K562 (cell line): ENCODE results near the gene ENKUR. TPM values are rescaled to one million over a fixed set of nuclear protein-coding genes. Genes with fewer than 3 reads are reported as not detected.

Experiments used
- ATF7 ChIP-seq: fragments of 450-650 bp; IDR thresholded peaks from 2 replicates; pipeline ENCODE4 v1.7.1; 2014; ENCODE audit warnings: mild to moderate bottlenecking, moderate library complexity
- CREM ChIP-seq: IDR thresholded peaks from 2 replicates; pipeline ENCODE4 v1.6.1; 2014; ENCODE audit warnings: antibody characterized with exemption, low read depth
- HSF4 ChIP-seq: fragments of 250-450 bp; sonication (Bioruptor Pico); IDR thresholded peaks from 2 replicates; pipeline ENCODE4 v2.1.2; 2022; ENCODE audit warnings: mild to moderate bottlenecking, moderate library complexity, borderline replicate concordance
- MYC ChIP-seq, 2 experiments: fragments of 250-450 bp in 1 of 2; sonication (Bioruptor Pico) in 1 of 2; IDR thresholded peaks; 2 replicates each; pipeline versions ENCODE4 v1.5.1 to v1.6.1; 2012 to 2021; ENCODE audit warnings: low read depth in 2 of 2, borderline replicate concordance in 1 of 2, improper control_type of control experiment in 1 of 2, low read length in 1 of 2, mild to moderate bottlenecking in 1 of 2, moderate library complexity in 1 of 2
- RB1 ChIP-seq: fragments of 450-650 bp; IDR thresholded peaks from 2 replicates; pipeline ENCODE4 v1.6.1; 2017; ENCODE audit warnings: low read depth, mild to moderate bottlenecking
- SP2 ChIP-seq: IDR thresholded peaks from 2 replicates; pipeline ENCODE4 v1.6.1; 2011; ENCODE audit warnings: mild to moderate bottlenecking, low read depth, low read length, moderate library complexity; ENCODE audit not compliant: poor library complexity, severe bottlenecking; ENCODE audit errors: extremely low read depth
- ZFX ChIP-seq: sonication (generic); formaldehyde crosslinking; IDR thresholded peaks from 2 replicates; pipeline ENCODE4 v1.8.0; 2022; ENCODE audit warnings: mild to moderate bottlenecking, missing genetic modification reagents, moderate library complexity
- ZNF134 ChIP-seq: fragments of 250-450 bp; sonication (Bioruptor Pico); conservative IDR thresholded peaks from 2 replicates; pipeline ENCODE4 v1.4.0; 2020
- ZNF583 ChIP-seq: fragments of 250-450 bp; sonication (Bioruptor Pico); IDR thresholded peaks from 2 replicates; pipeline ENCODE4 v1.4.0; 2020
- ZNF76 ChIP-seq: fragments of 250-450 bp; sonication (Bioruptor Pico); IDR thresholded peaks from 2 replicates; pipeline ENCODE4 v1.4.0; 2020; ENCODE audit warnings: mild to moderate bottlenecking, moderate library complexity, borderline replicate concordance
- polyA plus RNA-seq, 8 experiments: library from polyadenylated mRNA; depleted of rRNA in 4 of 8; stranded (reverse) in 5 of 8; unstranded in 3 of 8; fragments of >200 nt; fragmentation: Nextera tagmentation in 2 of 8; fragmentation: Illumina TruSeq in 1 of 8; extraction: Ambion mirVana in 2 of 8; extraction: Trizol in 1 of 8; gene quantifications; 2 replicates each; pipeline versions ENCODE4 v1.2.1 to v1.2.3, GENCODE V29; 2011 to 2014; ENCODE audit warnings: inconsistent platforms in 1 of 8, missing spikeins in 1 of 8
- total RNA-seq, 7 experiments: library from RNA; depleted of rRNA in 6 of 7; stranded (reverse); fragments of >200 nt in 6 of 7; fragmentation: Illumina TruSeq in 2 of 7; extraction: Trizol in 2 of 7; gene quantifications; 2 replicates each; pipeline versions ENCODE4 v1.2.1 to v1.2.3, GENCODE V29; 2011 to 2021; ENCODE audit warnings: low replicate concordance in 1 of 7
- TF ChIP-seq, protein P1 (sequence below): fragments of 450-650 bp; IDR thresholded peaks from 2 replicates; pipeline ENCODE4 v1.6.1; 2016; ENCODE audit warnings: mild to moderate bottlenecking, moderate library complexity
- TF ChIP-seq, protein P2 (sequence below), 2 experiments: fragments of 450-650 bp; IDR thresholded peaks; 2 replicates each; pipeline ENCODE4 v1.6.1; 2016
- TF ChIP-seq, protein P3 (sequence below): sonication (generic); formaldehyde crosslinking; IDR thresholded peaks from 2 replicates; pipeline ENCODE4 v1.8.1; 2022; ENCODE audit warnings: missing genetic modification reagents

ENKUR gene
- total and polyA plus RNA-seq, 9 of the 15 experiments (the other 6 are each of a cell fraction or from before 2014, with no cell fraction given) = 0.06 to 0.46 (median 0.20) TPM

DNA sequence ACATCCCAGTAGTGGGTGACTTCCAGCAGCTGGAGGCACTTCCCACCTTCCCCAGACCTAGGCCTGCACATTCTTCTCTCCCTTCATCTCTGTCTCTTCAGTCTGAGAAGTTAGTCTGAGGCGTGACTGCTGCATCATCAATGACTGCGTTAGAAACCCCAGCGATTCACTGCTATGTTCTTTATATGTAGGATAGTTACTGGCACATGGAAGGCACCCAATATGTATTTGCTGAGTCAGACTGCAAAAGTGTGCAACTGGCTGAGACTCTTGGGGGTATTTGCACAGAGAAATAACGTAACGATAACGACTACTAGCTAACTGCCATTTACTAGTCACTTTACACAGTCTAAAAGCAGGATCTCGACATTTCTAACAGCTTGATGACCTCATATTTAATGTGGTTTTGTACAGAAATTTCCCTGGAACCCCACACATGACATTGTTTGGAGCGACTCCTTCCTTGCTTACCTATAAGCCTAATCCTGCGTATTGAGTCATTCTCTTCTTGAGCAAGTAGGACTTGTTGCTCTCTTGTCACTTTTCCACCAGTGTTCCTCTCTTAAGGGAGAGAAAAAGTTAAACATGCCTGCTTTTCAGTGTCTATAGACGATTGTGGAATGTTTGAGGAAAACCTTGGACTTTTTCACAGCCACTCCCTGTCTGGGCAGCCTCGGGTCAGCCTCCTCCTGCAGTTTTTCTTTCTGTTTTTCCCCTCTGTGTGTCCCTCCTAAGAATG, 45.9 kb upstream of the ENKUR start (continued):
- TF ChIP-seq, protein P1, sequence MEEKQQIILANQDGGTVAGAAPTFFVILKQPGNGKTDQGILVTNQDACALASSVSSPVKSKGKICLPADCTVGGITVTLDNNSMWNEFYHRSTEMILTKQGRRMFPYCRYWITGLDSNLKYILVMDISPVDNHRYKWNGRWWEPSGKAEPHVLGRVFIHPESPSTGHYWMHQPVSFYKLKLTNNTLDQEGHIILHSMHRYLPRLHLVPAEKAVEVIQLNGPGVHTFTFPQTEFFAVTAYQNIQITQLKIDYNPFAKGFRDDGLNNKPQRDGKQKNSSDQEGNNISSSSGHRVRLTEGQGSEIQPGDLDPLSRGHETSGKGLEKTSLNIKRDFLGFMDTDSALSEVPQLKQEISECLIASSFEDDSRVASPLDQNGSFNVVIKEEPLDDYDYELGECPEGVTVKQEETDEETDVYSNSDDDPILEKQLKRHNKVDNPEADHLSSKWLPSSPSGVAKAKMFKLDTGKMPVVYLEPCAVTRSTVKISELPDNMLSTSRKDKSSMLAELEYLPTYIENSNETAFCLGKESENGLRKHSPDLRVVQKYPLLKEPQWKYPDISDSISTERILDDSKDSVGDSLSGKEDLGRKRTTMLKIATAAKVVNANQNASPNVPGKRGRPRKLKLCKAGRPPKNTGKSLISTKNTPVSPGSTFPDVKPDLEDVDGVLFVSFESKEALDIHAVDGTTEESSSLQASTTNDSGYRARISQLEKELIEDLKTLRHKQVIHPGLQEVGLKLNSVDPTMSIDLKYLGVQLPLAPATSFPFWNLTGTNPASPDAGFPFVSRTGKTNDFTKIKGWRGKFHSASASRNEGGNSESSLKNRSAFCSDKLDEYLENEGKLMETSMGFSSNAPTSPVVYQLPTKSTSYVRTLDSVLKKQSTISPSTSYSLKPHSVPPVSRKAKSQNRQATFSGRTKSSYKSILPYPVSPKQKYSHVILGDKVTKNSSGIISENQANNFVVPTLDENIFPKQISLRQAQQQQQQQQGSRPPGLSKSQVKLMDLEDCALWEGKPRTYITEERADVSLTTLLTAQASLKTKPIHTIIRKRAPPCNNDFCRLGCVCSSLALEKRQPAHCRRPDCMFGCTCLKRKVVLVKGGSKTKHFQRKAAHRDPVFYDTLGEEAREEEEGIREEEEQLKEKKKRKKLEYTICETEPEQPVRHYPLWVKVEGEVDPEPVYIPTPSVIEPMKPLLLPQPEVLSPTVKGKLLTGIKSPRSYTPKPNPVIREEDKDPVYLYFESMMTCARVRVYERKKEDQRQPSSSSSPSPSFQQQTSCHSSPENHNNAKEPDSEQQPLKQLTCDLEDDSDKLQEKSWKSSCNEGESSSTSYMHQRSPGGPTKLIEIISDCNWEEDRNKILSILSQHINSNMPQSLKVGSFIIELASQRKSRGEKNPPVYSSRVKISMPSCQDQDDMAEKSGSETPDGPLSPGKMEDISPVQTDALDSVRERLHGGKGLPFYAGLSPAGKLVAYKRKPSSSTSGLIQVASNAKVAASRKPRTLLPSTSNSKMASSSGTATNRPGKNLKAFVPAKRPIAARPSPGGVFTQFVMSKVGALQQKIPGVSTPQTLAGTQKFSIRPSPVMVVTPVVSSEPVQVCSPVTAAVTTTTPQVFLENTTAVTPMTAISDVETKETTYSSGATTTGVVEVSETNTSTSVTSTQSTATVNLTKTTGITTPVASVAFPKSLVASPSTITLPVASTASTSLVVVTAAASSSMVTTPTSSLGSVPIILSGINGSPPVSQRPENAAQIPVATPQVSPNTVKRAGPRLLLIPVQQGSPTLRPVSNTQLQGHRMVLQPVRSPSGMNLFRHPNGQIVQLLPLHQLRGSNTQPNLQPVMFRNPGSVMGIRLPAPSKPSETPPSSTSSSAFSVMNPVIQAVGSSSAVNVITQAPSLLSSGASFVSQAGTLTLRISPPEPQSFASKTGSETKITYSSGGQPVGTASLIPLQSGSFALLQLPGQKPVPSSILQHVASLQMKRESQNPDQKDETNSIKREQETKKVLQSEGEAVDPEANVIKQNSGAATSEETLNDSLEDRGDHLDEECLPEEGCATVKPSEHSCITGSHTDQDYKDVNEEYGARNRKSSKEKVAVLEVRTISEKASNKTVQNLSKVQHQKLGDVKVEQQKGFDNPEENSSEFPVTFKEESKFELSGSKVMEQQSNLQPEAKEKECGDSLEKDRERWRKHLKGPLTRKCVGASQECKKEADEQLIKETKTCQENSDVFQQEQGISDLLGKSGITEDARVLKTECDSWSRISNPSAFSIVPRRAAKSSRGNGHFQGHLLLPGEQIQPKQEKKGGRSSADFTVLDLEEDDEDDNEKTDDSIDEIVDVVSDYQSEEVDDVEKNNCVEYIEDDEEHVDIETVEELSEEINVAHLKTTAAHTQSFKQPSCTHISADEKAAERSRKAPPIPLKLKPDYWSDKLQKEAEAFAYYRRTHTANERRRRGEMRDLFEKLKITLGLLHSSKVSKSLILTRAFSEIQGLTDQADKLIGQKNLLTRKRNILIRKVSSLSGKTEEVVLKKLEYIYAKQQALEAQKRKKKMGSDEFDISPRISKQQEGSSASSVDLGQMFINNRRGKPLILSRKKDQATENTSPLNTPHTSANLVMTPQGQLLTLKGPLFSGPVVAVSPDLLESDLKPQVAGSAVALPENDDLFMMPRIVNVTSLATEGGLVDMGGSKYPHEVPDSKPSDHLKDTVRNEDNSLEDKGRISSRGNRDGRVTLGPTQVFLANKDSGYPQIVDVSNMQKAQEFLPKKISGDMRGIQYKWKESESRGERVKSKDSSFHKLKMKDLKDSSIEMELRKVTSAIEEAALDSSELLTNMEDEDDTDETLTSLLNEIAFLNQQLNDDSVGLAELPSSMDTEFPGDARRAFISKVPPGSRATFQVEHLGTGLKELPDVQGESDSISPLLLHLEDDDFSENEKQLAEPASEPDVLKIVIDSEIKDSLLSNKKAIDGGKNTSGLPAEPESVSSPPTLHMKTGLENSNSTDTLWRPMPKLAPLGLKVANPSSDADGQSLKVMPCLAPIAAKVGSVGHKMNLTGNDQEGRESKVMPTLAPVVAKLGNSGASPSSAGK = 0 out of 2 replicates have a peak, but pooled peaks have one; percentile 10
- TF ChIP-seq, protein P2, sequence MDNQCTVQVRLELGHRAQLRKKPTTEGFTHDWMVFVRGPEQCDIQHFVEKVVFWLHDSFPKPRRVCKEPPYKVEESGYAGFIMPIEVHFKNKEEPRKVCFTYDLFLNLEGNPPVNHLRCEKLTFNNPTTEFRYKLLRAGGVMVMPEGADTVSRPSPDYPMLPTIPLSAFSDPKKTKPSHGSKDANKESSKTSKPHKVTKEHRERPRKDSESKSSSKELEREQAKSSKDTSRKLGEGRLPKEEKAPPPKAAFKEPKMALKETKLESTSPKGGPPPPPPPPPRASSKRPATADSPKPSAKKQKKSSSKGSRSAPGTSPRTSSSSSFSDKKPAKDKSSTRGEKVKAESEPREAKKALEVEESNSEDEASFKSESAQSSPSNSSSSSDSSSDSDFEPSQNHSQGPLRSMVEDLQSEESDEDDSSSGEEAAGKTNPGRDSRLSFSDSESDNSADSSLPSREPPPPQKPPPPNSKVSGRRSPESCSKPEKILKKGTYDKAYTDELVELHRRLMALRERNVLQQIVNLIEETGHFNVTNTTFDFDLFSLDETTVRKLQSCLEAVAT (IDR thresholded peaks at IDR 0.05) = no peak
- no peak for TF ChIP-seq ZNF134 (CRISPR knock-in tag)
- peak; percentile 7; the same call in 1 of the 2 replicates for TF ChIP-seq CREM
- TF ChIP-seq ZFX = no peak
- TF ChIP-seq RB1 = no peak
- peak; percentile 27; the same call in 1 of the 2 replicates for TF ChIP-seq ATF7
- TF ChIP-seq, protein P3, sequence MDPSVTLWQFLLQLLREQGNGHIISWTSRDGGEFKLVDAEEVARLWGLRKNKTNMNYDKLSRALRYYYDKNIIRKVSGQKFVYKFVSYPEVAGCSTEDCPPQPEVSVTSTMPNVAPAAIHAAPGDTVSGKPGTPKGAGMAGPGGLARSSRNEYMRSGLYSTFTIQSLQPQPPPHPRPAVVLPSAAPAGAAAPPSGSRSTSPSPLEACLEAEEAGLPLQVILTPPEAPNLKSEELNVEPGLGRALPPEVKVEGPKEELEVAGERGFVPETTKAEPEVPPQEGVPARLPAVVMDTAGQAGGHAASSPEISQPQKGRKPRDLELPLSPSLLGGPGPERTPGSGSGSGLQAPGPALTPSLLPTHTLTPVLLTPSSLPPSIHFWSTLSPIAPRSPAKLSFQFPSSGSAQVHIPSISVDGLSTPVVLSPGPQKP = no peak
- no peak for TF ChIP-seq SP2
- TF ChIP-seq ZNF76 (CRISPR knock-in tag) = no peak
- TF ChIP-seq ZNF583 (CRISPR knock-in tag) = no peak
- 0 out of 2 replicates have a peak, but pooled peaks have one; percentile 22 for TF ChIP-seq MYC (IDR thresholded peaks at IDR 0.05; ENCODE audit: low read depth, low read length)
- TF ChIP-seq MYC (CRISPR knock-in tag; IDR thresholded peaks at IDR 0.05; ENCODE audit: borderline replicate concordance, low read depth) = no peak
- TF ChIP-seq HSF4 (CRISPR knock-in tag) = no peak
